NB4 (cell line): Measurements from ENCODE around the gene SQOR.

Source experiments
- DNase-seq: peaks from one replicate; pipeline ENCODE4 v3.0.0; 2010; ENCODE audit warnings: low read depth
- H3K4me3 ChIP-seq: one replicate; pipeline ENCODE4 v1.5.1; 2011; ENCODE audit warnings: mild to moderate bottlenecking, low read depth, low read length, moderate library complexity
- MYC ChIP-seq: IDR thresholded peaks from 2 replicates; pipeline ENCODE4 v1.6.1; 2011; ENCODE audit warnings: low read depth, low read length
- POLR2A ChIP-seq: IDR thresholded peaks from 2 replicates; pipeline ENCODE4 v1.6.1; 2011; ENCODE audit warnings: mild to moderate bottlenecking; ENCODE audit not compliant: insufficient read length; ENCODE audit errors: extremely low read depth
- TF ChIP-seq, protein P1 (sequence below): IDR thresholded peaks from 2 replicates; pipeline ENCODE4 v1.6.1; 2011; ENCODE audit warnings: low read depth, low read length
- TF ChIP-seq, protein P2 (sequence below): IDR thresholded peaks from one replicate; pipeline ENCODE4 v1.5.1; 2012; ENCODE audit warnings: low read depth, low read length

SQOR gene

DNA sequence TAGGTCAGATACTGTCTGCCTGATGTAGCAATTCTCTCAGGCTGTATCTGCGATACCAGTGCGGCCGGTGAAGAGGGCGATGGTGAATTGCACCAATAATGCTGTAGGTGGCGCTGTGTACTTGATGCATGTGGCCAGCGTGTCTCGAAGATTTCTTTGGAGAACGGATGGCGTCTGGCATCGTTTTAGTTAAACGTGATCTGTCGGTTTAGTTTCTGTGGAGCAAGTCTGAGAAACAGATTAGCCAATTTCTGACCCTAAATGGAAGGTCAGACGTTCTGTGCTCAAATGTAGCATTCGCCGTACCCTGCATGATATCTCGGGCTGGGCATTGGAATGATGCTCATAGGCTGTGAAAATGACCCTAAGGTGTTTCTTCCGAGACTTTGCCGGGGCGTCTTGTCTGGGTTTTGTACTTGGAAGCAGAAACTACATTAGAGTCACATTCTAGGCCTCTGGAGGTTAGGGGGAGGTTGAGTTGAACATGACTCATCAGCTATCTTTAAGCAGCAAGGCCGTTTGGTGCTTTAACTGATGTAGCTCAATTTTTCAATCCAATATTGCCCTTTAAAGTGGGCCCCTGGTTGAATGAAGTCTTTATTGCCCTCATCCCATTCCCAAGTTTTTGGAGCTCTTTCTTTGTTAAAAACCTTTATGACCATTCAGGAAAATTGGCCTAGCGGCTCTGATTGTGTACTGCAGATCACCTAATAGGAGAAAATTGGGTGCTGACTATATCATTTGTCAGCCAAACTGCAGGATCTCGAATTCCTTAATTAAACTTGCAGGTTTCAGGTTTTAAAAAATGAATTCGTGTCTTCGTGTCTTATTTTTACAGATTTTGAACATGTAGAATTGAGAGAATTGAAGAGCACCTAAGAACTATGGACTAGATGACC lies 80.0 kb downstream of the SQOR start:
- TF ChIP-seq POLR2A = no peak
- TF ChIP-seq, protein P1, sequence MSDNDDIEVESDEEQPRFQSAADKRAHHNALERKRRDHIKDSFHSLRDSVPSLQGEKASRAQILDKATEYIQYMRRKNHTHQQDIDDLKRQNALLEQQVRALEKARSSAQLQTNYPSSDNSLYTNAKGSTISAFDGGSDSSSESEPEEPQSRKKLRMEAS = peak; percentile 82
- TF ChIP-seq, protein P2, sequence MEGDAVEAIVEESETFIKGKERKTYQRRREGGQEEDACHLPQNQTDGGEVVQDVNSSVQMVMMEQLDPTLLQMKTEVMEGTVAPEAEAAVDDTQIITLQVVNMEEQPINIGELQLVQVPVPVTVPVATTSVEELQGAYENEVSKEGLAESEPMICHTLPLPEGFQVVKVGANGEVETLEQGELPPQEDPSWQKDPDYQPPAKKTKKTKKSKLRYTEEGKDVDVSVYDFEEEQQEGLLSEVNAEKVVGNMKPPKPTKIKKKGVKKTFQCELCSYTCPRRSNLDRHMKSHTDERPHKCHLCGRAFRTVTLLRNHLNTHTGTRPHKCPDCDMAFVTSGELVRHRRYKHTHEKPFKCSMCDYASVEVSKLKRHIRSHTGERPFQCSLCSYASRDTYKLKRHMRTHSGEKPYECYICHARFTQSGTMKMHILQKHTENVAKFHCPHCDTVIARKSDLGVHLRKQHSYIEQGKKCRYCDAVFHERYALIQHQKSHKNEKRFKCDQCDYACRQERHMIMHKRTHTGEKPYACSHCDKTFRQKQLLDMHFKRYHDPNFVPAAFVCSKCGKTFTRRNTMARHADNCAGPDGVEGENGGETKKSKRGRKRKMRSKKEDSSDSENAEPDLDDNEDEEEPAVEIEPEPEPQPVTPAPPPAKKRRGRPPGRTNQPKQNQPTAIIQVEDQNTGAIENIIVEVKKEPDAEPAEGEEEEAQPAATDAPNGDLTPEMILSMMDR = peak; percentile 73
- TF ChIP-seq MYC = peak; percentile 90
- peak; percentile 72 for DNase-seq
- no peak overlapping the region for H3K4me3 ChIP-seq

DNA sequence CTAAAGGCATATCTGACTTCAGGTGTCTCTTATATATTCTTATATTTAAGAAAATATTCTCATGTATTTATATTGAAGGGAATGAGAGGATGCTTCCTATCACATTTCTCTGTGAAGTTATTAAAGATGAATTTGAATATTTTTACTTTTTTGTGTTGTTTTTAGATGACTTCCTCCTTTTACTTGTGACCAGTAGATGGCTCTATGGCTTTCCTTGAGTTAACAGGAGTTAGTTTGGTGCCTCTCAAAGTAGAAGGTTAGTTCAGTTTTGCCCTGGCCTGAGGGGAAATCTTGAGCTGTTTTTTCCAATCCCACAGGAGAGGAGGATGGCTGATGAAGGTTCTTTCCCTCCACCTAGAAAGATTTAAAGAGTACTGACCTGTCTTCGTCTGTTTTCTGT lies 80.7 kb downstream of the SQOR start:
- H3K4me3 ChIP-seq = no peak overlapping the region
- peak; percentile 36 for DNase-seq
- TF ChIP-seq, protein P1 = no peak
- TF ChIP-seq, protein P2 = peak; percentile 54
- TF ChIP-seq POLR2A = no peak

DNA sequence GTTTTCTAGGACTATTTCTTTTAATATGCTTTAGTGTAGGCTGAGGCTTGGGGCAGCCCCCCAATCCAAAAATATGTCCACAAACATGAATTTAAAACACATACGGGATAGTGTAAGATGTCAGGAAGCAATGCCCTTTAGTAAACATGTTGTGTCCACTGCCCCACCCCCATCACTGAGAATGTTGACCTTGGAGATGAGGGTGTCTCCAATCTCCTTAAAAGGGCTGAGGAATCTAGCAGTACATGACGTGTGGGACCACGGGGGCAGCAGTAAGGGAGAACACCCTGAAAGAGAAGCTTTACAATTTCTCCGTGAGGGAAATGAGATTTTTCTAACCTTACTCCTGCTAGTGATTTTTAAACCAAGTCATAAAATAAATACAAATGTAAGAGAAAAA lies 84.7 kb downstream of the SQOR start:
- TF ChIP-seq POLR2A (no peak), MYC (no peak)
- TF ChIP-seq, protein P2 = no peak
- no peak overlapping the region for H3K4me3 ChIP-seq
- no peak for DNase-seq

DNA sequence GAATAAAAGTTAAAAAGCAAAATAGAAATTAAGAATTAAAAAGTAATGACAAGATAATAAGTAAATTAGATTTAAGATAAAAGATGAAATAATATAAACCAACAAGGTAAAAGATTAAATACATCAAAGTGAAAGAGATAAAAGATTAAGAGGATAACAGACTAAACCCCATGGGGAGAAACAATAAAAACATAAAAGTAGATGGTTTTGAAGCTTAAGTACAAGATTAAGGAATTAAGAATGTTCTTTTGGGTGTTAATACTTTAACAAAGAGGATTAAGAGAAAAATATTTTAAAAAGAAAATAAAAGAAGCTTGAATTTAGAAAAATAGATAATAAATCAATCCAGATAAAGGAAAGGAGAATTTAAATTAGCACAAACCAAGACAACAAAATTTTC lies 85.4 kb downstream of the SQOR start:
- no peak overlapping the region for H3K4me3 ChIP-seq
- DNase-seq = no peak
- TF ChIP-seq, protein P2 = no peak
- TF ChIP-seq, protein P1 = no peak
- TF ChIP-seq MYC (no peak), POLR2A (no peak)

DNA sequence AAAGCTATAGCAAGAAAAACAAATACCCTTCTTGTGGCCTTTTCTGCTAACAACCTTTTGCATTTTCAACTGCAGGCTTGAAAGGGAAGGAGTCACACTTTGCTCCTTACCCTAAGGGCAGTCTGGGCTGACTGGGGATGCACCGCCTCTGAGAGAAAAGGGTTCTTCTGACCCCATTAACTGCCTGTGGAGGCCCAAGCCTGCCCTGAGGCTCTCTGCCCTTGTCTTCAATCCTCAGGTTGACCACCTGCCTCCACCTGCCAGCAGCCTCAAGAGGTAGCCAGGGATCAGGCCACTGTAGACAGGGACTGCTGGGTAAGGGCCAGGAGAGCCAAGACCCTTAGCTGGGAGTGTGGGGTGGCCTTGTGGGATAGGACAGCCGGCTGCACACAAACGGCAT lies 93.8 kb downstream of the SQOR start:
- H3K4me3 ChIP-seq = no peak overlapping the region
- no peak for DNase-seq
- TF ChIP-seq POLR2A = no peak
- no peak for TF ChIP-seq MYC
- TF ChIP-seq, protein P2 = no peak
- TF ChIP-seq, protein P1 = no peak
